Hippocampal formation (tissue), 2 donors: ENCODE data around the gene CDH12.
"Not testable (repeated sequence)": the region's sequence is repeated elsewhere in the genome, so short reads cannot be mapped to it uniquely, and the experiment has no call there.

Experiments used
- DNase-seq, 2 donors: peaks; one replicate each; lab custom pipeline; 2025; lab: John Stamatoyannopoulos, UW

Gene CDH12

DNA sequence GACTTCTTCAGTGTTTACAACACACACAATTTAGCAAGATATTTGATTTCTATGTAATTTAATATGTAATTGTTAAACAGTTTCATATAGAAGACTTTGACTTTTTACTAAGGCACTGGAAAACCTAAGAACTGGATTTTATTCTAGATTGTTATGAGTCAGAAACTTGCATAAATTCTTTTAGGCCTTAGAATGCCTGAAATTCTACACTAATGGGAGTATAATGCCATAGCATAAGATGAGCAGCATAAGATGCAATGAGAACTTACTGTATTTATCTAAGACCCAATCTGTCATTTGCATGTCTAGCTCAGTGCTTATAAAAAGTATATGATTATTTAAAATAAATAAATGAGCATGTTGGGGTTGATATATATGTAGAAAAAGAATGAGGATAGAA lies 285.2 kb downstream of the CDH12 start:
- DNase-seq, result no peak

- DNase-seq, result no peak
These were observed 293.0 kb downstream of the CDH12 start for GRCh38 chr5:22560147-22560546.

GRCh38 chr5:22557251-22557650 lies 295.9 kb downstream of the CDH12 start:
- DNase-seq, result no peak

DNA sequence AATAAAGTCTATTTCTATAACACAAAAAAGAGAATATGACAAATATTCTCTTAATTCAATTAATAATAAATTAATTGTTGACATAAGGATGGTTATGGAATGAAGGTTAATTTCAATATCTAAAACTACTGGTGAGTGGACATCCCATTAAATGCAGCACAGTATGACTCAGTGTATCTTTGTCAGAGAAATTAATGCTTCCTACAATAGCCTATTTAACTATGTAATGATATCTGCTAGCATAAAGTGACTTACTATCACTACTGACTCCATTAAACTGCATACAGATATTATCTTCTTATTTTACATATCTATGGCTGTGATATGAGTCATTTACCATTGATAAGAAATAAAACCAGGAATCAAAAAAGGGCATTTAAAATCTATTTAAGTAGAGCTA lies 298.7 kb downstream of the CDH12 start:
- DNase-seq, result no peak

DNA sequence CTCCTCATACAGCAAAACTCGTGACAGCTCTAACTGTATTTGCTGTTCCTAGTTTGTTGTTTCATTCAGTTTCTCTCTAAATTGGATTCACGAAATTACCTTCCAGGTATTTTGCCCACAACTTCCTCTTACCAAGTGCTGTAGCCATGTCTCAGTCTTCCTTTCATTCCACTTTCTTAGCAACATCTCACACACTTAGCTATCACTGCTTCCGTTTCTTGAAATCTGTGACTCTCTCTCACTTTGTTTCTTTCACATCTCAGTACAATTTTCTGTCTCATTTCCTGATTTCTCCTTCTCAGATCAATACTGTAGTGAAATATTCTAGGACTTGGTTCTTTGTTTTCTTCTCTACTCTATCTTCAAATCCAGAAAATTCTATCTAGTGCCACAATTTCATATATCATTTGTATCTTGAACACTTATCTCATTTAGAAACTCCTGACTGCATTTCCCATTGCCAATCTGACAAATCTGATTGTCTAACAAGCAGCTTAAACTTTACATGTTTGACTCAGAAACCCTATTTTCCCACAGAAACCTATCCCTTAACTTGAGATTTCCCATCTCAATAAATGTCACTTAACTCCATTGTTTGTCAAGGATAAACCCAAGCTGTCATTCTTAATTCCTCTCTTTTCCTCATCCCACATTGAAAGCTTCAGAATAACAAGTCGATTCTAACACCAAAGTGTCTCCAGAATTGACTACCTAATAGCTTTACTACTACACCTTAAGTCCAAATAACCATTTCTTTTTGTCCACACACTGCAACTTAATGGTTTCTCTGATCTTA lies 303.1 kb downstream of the CDH12 start:
- no peak for DNase-seq

DNA sequence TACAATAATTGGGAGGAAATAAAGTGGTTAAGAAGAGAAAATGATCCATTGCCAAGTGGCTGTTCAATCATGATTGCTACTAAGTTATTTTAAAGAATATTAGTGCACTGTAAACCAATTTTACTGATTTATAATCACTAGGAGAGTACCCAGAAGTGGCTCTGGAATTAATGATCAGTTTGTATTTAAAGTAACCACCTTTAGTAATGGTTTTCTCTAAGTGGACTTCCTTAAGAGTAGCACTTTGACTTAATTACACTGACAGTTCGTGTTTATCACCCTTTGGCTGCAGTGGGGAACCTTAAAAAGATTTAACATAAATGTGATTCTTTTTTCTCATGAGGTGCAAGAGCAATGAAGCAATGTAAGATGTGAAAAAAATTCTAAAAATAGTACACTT lies 310.8 kb downstream of the CDH12 start:
- DNase-seq, result no peak

DNA sequence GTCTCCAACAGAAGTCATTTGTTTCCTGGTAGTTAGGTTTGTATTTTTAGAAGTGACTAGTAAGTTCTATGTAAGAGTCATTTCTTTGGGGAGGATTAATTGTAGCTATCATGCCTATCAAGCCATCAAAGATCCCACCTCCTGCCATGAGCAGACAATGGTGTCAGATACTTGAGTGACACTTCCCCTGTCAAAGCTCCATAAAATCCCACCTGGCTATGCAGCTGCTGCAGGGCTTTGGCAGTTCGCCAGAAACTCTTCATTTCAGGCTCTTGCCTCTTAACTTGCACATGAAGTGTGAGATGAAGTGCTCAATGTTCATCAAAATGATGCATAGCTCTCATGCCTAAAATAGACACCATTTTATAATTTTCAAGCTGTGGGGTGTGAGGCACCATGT lies 312.1 kb downstream of the CDH12 start:
- no peak for DNase-seq

- DNase-seq, result no peak
These were observed 313.4 kb downstream of the CDH12 start for GRCh38 chr5:22539762-22540161.

- no peak for DNase-seq
These were observed 321.2 kb downstream of the CDH12 start for GRCh38 chr5:22531986-22532385.

- no peak for DNase-seq
These were observed 331.6 kb downstream of the CDH12 start for GRCh38 chr5:22521521-22521920.

- DNase-seq, result not testable (repeated sequence)
These were observed 336.6 kb downstream of the CDH12 start for GRCh38 chr5:22516497-22516896.

DNA sequence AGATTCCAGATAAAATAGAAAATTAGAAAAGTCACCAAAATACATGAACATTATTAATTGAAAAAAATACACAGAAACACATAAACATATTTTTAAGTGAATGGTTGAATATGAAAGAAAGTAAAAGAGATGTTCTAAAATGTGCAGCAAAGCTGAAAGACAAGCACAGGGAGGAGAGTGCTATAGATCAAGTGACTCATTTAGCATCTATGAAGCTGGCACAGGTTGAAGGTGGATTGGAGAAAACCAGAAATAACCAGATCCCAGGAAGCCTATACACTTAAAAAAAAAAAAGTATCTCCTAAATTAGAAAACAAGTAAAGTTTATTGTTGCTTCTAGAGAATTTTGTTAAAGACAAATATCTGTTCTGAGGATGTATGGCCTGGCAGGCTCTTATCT lies 338.9 kb downstream of the CDH12 start:
- DNase-seq, result no peak

GRCh38 chr5:22505891-22506290 lies 347.3 kb downstream of the CDH12 start:
- no peak for DNase-seq

DNA sequence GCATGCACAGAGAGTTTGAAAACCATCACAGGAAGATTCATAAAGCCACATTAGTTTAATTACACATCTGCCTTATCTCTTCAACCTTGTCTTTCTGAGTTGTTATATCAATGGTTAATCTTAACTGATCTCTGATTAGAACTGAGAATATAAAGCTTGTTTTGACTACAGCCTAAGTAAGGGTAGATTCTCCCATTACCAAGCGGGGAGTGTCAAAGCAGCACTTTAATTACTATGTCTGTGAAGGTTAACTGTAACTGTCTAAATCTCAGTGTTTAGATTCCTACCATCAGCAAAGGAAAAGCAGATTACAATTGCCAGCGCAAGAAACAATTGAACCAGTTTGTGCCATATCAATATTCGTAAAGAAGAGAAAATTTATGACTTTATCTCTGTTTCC lies 348.7 kb downstream of the CDH12 start:
- DNase-seq, result no peak

DNA sequence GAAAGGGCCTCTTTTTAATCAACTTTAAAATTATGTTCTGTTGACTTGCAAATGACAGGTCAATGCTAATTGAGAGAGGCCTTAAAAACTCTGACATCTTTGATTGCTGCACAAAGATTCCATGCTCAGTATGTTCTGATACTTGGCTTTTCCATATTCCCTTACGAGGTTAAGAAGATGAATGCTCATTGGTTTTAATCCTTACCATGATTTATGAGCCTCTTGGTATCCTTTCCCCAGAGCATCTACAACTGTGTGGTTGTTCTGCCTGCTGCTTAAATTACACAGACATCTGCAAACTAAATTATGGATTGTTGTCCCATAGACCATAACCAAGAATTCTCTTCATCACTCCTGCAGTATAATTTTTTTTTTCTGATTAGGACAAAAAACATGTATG lies 352.6 kb downstream of the CDH12 start:
- no peak for DNase-seq

DNA sequence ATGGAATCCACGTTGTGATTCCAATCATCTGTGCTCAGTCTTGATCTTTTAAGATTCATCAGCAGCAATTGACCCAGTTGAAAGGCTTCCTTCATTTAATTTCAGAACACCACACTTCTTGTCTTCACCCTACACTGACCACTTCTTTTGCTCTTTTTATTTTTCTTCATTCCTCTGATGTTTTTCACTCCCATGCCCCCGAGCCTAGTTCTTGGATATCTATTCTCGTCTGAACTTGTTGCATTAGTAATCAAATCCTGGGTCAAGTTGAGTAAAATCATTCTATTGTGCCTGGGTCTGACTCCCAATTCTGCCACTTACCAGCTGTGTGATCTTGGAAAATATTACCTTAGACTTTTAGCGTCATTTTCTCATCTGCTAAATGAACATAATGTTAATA lies 356.5 kb downstream of the CDH12 start:
- DNase-seq, result no peak

GRCh38 chr5:22495016-22495720 lies 358.0 kb downstream of the CDH12 start:
- DNase-seq, result no peak

DNA sequence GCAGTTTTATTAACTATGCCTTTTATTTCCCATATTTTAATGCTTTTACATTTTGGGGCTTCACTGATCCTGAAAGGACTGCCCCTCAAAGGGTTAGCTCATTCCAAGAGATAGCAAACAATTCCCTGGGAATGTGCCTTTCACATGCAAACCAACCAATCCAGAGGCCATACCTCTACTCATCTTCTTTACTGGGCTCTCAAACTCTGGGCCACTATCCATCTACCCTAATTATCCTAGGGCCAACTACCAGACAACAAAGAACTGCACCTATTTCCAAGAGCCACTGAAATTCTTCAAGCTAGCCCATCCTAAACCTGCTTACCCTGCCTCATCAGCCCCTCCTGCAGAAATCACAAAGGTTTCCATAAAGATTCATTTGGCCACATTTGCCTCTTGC lies 364.7 kb downstream of the CDH12 start:
- no peak for DNase-seq

DNA sequence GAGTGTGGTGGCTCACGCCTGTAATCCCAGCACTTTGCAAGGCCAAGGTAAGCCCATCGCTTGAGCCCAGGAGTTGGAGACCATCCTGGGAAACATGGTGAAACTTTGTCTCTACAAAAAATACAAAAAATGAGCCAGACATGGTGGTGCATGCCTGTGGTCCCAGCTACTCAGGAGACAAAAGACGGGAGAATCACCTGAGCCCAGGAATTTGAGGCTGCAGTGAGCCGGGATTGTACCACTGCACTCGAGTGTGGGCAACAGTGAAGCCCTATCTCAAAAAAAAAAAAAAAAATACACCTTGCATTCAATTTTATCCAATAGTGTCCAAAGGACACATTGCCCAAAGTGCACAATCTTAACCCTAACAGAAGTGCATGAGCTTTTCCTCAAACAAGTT lies 372.8 kb downstream of the CDH12 start:
- no peak for DNase-seq

GRCh38 chr5:22473886-22474285 lies 379.3 kb downstream of the CDH12 start:
- no peak for DNase-seq

DNA sequence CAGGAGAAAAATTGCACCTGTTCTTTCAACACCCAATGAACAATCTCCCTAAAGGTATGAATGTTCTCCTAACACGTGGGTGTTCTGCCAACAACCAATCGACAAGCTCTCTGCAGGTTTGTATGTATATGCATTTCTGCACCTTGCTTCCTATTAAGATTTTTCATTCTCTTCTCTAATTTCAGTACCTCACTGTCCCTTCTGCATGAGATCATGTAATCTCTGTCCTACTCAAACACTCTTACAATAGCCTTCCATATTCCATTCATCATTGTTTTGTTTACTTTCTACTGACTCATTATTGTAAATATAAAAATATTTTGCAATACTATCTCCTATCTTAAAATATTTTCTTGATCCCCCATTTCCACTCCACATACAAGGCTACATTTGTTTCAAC lies 382.0 kb downstream of the CDH12 start:
- no peak for DNase-seq

GRCh38 chr5:22470408-22470807 lies 382.7 kb downstream of the CDH12 start:
- DNase-seq, result no peak

GRCh38 chr5:22465616-22466015 lies 387.5 kb downstream of the CDH12 start:
- DNase-seq, result no peak

DNA sequence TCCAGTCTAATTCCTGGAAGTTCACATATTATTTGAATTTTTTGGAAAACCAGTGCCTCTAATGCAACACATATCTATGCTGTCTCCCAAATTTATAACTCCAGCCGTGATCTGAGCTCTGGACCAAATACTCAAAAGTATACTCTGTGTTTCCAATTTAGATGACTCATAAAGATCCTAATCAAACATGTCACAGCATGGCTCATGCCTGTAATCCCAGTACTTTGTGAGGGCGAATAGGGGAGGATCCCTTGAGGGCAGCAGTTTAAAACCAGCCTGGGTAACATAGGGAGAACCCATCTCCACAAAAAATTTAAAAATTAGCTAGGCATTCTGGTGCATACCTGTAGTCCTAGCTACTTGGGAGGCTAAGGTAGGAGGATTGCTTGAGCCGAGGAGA lies 388.0 kb downstream of the CDH12 start:
- no peak for DNase-seq
